Nephron (organoid): Measurements from ENCODE around the gene CDCA3.

Experiments
- H3K27ac Mint-ChIP-seq, 3 experiments: 2 replicates each; pipeline ENCODE4 v1.8.0; 2020; ENCODE audit warnings: mixed read lengths in 3 of 3, mild to moderate bottlenecking in 2 of 3, moderate library complexity in 1 of 3
- H3K27me3 Mint-ChIP-seq: 2 replicates; pipeline ENCODE4 v1.8.0; 2021; ENCODE audit warnings: low read depth, mild to moderate bottlenecking, moderate library complexity, mixed read lengths
- H3K36me3 Mint-ChIP-seq: 2 replicates; pipeline ENCODE4 v1.8.0; 2020; ENCODE audit warnings: low read depth, mixed read lengths
- H3K4me1 Mint-ChIP-seq: 2 replicates; pipeline ENCODE4 v1.8.0; 2020; ENCODE audit warnings: mixed read lengths
- H3K4me3 Mint-ChIP-seq, 3 experiments: 2 replicates each; pipeline ENCODE4 v1.8.0; 2020; ENCODE audit warnings: mild to moderate bottlenecking in 3 of 3, mixed read lengths in 3 of 3, moderate library complexity in 2 of 3
- H3K9me3 Mint-ChIP-seq: 2 replicates; pipeline ENCODE4 v1.8.0; 2020; ENCODE audit warnings: mixed read lengths
- CTCF ChIP-seq, 3 experiments: fragments of 200-600 bp; sonication (generic); IDR thresholded peaks; one replicate each; pipeline ENCODE4 v1.5.0; 2021; ENCODE audit warnings: antibody characterized with exemption in 3 of 3; ENCODE audit not compliant: unreplicated experiment in 3 of 3

Gene CDCA3

GRCh38 chr12:6807170-6807569 lies 43.9 kb downstream of the CDCA3 start:
- Mint-ChIP-seq H3K4me3 (no peak overlapping the region), H3K9me3 (peaks cover 2% of the 10 kb centered on the region), H3K4me1 (no peaks in the 10 kb centered on the region), H3K27ac (no peak overlapping the region), H3K27me3 (peaks cover 4% of the 10 kb centered on the region), H3K36me3 (peaks cover 8% of the 10 kb centered on the region)
- TF ChIP-seq CTCF (IDR thresholded peaks at IDR 0.05; ENCODE audit: unreplicated experiment in 3 of 3), result no peak

GRCh38 chr12:6799147-6799546 lies 51.9 kb downstream of the CDCA3 start:
- Mint-ChIP-seq H3K36me3 (peaks cover 2% of the 10 kb centered on the region), H3K27me3 (no peaks in the 10 kb centered on the region), H3K27ac (peak overlapping the region in 1 of 3 experiments; percentile 74), H3K4me3 (no peak overlapping the region), H3K4me1 (peaks cover 14% of the 10 kb centered on the region), H3K9me3 (peaks cover 2% of the 10 kb centered on the region)
- no peak for TF ChIP-seq CTCF (IDR thresholded peaks at IDR 0.05; ENCODE audit: unreplicated experiment in 3 of 3)
